ENCODE results near the gene ZBTB20.

DNA sequence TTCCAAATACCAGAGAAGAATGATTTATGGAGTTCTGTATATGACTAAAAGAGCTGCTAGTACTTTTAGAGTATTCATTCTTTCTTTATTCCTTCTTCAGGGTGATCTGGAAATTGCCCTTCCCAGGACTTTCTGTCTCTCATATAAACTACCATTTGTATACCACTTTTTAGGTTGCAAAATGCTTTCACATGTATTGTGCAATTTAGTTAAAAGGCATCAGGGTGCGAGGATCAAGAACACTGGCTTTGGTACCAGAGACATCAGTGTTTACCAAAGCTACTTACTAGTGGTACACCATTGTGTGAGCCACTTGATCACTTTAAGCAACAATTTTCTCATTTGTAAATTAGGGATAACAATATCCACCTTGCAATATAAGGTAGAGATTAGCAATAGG lies 601.9 kb downstream of the ZBTB20 start:
- no peak for TF ChIP-seq EZH2 (IDR thresholded peaks at IDR 0.05; ENCODE audit: low read length, missing control alignments)
- TF ChIP-seq, protein P1, sequence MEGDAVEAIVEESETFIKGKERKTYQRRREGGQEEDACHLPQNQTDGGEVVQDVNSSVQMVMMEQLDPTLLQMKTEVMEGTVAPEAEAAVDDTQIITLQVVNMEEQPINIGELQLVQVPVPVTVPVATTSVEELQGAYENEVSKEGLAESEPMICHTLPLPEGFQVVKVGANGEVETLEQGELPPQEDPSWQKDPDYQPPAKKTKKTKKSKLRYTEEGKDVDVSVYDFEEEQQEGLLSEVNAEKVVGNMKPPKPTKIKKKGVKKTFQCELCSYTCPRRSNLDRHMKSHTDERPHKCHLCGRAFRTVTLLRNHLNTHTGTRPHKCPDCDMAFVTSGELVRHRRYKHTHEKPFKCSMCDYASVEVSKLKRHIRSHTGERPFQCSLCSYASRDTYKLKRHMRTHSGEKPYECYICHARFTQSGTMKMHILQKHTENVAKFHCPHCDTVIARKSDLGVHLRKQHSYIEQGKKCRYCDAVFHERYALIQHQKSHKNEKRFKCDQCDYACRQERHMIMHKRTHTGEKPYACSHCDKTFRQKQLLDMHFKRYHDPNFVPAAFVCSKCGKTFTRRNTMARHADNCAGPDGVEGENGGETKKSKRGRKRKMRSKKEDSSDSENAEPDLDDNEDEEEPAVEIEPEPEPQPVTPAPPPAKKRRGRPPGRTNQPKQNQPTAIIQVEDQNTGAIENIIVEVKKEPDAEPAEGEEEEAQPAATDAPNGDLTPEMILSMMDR (conservative IDR thresholded peaks at IDR 0.05 in 1 of 2, IDR thresholded peaks at IDR 0.05 in 1 of 2; ENCODE audit: low read depth in 1 of 2, low read length in 2 of 2): no peak
